Activated T-cell treated with anti-CD3 and anti-CD28 coated beads, Interleukin-2, amount 50 U/mL, for 48 hours (primary cell): ENCODE measurements around the gene NRP1.

ENCODE experiments used
- DNase-seq, 2 experiments: peaks; one replicate each; pipeline ENCODE4 v3.0.0-alpha.2; 2020

Gene NRP1

DNA sequence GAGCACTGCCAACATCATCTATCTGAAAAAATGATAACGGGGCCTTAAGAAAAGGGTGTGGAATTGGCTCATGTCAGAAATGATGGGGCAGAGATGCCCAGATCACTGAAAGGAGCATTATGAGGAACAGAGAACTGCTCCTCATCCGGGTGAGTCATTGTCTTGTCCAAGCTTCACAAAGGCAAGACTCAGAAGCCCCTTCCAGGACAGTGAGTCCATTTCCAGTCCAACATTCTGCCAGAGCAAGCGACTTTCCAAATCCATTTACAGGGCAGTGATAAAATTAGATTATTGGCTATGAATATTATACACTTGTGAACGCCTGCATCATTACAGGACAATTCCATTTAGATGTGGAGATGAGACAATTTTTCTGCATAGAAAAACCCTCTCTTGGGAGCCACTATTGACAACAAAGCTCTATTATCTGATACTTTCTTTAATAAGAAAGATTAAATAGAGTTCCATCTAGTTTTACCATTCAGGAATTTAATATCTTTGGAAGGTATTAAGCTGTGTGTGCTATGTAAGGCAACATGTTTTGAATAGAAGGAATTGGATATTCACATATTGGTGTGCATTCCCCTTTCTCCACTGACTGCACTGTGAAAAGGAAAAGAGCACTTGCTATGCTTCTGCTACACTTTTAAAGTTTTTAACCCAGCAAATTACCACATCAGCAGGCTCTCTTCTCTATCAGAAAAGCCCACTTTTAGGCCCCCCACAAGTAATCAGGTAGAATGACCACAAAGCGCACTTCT is 159.6 kb downstream of the NRP1 start:
- DNase-seq: no peak

DNA sequence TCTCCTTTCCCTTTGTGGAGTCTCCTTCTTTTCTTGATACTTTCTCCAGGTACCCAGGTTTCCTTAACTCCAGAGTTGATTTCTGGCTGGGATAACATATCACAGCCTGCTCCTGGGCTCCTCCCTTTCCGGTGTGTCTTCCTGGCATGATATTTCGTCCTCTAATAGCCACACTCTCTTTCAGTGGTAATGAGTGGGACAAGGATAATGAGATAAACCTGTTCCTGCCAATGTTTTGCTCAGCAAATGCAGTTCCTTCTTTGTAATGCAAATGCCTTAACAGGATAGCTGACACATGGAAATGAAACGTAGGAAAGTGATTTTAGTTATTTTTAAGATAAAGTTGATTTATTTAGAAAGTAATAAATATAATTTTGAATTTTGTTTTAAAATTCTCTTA is 168.6 kb downstream of the NRP1 start:
- DNase-seq: no peak

DNA sequence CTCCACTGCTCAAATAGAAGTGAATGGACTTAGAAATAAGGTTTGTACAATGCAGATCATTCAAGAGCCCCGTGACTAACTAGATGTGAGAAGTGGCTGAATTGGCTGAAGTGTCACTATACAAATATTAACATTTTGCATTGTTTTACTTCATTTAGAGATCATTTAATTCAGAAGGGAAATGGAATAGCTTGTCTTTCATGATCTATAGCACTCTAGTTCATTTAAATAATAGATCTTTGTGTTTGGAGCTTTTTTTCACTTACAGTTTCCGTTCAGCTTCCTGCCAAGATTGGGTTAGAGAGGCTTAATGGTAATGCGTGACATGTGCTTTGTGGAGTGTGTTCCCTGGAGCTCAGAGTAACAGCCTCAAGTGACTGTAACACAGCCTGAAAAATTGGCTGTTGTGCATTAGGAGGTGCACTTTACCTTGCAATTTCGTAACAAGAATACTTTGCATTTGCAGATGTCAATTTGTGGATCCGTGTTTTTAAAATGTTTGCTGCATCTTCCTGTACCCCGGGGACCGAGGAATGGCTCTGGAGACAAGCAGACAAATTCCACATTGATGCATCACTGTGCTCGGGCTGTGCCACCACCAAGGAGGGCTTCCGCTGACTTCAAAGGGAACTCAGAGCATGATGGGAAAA is 170.3 kb downstream of the NRP1 start:
- DNase-seq: no peak

DNA sequence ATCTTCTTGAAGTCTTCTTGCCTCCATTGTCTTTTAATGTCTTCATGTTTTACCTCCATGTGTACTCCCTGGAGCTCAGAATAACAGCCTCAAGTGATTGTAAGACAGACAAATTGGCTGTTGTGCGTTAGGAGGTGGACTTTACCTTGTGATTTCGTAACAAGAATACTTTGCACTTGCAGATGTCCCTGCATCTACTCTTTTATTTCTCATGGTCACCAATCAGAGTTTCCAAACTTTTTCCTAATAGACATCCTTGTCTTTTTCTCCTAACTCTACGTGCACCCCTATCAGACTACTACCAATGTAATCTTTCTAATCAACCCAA is 172.3 kb downstream of the NRP1 start:
- DNase-seq: no peak

DNA sequence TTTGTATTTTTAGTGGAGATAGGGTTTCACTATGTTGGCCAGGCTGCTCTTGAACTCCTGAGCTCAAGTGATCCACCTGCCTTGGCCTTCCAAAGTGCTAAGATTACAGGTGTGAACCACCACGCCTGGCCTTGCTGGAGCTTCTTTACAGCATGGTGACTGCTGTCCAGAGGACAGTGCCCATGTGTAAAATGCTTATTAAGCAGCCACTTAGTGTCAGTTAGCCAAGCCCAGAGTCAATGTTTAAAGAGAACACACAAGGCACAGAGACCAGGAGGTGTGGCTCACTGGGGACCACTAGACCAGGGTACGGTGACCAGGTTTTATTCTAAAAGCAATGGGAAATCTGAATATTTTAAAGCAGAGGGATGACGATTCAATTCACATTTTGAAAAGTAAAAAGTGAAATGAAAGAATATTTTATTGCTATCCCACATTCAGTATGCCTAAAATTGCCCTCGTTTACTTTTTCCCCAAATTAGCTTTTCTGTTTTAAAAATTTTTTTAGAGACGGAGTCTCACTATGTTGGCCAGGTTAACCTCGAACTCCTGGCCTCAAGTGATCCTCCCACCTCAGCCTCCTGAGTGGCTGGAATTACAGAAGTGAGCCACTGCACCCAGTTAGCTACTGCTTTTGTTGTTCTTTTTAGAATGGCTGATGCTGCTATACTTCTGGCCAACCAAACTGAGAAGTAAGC is 172.8 kb downstream of the NRP1 start:
- DNase-seq: no peak

DNA sequence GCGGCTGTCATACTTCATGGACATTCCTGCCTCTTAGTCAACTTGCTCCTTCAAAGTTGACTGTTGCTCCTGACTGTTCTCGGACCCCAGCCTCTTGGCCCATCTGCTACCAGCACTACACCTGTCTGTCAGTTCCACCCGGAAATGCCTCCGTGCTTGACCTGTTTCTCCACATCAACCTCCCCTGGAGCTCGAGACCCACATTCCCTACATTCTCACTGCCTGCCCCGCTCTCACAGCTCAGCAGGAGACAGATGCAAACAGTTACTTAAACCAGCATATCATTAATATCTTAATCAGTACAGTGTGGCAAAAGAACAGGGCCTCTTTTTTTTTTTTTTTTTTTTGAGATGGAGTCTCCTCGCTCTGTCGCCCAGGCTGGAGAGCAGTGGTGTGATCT is 174.3 kb downstream of the NRP1 start:
- DNase-seq: no peak

DNA sequence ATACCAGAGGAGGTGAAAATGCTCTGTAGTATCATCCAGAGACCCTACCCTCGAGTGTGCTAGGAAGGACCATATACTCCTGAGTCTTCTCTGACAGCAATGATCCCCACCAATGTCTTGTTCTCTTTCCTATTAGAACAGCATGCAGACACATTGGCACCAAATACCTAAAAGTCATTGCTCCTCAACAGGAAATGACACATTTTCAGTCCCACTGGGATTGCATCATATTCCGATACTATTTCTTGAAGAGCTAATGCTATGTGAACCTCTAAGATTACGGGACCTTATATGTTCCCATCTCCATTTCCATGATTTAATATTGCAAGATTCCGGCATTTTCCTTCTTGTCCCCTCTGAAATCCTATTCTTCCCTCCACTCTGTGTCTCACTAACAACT is 177.4 kb downstream of the NRP1 start:
- no peak for DNase-seq

DNA sequence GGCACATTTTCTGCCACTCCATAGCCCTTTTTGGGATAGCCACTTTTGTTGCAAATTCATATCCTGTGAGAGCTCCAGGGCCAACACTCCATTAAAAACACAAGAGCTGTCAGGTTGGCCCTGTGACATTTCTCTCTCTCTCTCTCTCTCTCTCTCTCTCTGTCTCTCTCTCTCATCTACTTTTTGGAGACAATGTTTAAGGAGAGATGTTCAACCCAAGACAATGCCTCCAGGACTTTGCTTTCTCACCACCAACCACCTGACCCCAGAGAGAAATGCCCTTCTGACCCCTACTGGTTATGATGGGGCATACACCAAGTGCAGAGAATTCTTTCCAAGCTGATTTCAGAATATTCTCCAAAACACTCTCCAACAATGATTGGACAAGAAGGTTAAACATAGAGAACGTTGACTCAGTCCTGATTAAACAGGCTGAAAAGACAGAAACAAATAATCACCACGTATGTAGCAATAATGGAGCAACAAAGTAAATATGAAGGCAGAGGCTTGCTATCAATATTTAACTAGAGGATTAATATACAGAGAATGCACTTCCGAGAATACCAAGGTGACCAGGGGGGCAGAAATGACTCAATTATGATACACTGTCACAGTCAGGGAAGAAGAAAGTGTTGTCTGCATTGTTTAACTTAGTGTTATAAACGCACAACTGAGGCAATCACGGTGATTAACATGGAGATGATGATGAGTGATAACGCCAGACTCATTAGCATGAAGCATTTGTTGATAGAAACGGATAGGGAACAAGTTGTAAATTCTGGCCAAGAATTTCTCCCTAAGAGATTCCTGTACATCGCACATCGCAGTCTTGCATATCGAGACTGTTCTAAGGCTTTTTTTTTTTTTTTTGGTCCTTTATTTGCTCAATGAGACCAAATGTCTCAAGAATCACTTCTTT is 178.5 kb downstream of the NRP1 start:
- peak in 1 of 2 experiments; percentile 23 for DNase-seq

DNA sequence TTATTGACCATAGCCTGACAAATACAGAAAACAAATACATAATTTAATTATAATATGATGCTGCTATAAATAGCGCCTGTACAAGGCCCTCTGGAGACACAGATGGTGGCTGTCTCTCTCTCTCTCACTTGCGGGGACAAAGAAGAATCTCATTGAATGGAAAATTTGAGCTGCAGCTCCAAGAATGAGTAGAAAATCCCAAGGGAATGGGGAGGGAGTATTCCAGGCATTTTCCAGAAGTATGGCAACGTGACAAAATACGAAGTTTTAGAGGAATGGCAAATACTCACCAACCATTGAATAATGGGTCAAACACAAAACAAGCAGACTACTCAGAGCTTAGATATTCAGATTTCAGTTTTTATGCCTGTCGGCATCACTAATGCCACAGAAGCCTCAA is 179.9 kb downstream of the NRP1 start:
- no peak for DNase-seq

DNA sequence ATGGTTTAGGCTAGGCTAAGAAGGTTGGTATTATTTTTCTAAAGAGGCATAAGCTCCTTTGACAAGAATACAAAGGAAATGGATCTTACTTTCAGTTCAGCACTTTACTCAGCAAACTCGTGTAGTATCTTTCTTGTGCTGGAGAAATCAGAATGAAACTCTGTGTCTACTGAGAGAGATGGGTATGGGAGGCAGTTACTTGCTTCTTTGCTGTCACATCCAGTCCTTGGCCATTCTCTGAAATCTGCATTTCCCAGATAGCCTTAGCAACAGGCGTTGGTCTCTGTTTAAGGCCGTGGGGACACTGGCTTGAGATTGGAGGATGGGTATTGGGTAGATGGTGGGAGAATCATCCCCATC is 180.5 kb downstream of the NRP1 start:
- no peak for DNase-seq

DNA sequence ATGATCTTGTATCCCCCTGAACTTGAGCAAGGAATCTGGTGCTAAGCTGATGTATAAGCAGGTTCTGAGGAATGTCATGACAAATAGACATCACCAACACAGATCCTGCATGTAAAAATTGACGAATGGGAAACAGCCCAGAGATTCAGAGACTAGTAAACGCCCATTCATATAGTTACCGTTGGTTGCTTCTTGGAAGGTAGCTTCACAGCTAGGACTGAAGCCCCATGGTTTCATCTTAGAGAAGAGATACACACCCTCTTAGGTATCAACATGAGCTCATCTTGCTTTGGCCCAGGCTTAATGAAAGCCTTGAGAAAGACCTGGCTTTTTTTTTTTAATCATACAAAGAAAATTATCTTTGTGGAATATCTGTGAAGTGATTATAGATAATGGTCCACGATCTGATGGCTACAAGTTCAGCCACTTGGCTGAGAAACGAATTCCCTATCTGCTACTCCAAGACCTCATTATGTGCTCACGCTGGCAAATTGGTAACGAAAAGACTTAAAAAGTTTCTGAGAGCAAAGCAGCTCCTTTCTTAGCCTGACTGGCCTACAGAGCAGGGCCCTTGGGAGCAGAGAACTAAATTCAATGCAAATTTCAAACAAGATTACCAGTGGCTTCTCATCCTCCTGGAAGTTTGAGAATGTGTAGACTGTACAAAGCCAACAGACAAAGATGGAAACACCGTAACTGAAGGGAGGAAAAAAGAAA is 181.1 kb downstream of the NRP1 start:
- no peak for DNase-seq

DNA sequence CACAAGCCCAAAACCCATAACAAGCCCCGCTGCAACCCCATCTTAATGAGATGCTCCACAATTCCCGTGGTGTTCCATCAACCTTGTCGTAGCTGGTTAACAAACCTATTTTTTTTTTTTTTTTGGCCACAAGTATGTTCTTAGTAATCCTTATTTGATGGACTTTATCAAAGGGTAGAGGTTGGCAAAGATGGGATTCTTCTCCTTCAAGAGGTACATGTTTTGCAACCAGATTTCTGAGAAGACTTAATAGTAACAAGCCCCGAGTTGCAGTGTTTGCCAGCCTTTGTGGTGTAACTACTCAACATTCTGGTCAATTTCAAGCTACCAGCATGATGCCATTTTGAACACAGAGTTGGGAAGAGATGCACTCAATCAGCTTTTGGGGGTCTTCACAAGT is 181.7 kb downstream of the NRP1 start:
- DNase-seq: no peak

DNA sequence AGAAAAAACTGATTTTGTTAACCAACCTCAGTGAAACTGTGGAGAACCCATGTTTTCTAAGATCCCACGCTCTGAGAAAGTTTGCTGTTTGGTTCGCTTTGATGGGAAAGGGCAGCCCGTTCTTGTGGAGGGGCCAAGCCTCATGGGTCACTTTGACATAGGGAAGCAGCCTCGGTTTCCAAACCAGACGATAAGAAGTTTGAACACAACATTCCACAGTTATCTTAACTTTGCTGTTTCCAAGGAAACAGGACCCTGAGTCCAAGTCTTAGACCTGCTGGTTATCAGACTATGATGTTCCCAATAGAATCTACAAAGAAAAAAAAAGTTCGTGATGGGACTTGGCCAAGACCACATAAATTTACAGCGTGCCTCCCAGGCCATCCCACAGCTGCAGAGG is 182.3 kb downstream of the NRP1 start:
- DNase-seq: no peak

DNA sequence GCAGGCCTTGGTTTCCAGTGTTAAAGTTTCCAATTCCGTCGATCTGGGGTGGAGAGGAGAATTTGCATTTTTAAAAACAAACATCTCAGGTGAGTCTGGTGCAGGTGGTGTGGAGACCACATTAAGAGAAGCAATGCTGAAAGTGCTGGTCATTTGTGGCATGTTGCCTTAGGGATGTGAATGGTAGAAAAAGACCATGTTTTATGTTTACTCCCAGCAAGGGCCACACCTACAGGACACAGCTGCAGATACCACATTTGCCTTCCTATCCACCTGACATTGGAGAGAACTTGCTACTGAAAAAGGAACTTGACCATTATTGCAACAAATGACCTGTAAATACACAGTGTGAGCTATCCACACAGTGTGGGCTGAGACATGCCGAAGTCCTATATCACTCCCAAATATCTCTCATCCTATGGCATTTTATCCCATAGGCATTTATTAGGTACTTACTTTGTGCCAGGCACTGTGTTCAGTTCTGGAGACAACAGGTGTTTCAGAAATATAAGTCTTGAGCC is 183.1 kb downstream of the NRP1 start:
- no peak for DNase-seq

DNA sequence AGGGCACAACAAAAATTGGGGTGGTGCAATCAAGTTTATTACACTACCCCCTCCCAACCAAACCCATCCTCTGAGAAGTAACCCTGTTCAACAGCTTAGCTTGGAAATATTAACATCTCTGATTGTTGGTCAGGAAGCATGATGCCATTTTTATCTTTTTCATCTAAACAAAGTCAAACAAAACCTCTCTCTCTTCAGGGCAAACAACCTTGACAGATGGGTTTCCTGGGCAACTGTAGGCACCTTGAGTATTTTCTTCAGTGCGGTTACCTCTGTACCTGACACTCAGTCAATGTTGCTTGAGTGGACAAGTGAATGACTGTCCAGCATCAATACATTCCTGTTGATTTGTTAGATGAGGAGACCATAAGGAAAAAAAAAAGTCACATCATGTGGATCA is 183.6 kb downstream of the NRP1 start:
- no peak for DNase-seq

DNA sequence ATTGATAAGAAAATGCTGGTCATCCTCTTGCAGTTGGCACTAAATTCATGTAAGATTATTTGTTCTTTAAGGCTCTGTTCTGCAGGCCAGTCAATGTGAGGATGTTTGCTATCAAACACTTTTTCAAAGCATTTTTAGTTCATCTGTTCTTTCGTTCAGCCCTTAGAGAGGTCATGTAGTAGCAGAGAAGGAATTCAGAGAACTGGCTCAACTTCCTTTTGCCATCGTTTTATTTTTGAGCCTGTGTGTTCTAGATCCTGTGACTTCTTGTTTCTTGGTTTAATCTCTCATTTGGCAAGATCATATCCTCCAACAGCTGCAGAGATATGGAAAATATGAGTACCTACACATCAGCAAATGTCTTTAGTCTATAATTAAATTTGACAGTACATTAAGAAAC is 184.3 kb downstream of the NRP1 start:
- no peak for DNase-seq

DNA sequence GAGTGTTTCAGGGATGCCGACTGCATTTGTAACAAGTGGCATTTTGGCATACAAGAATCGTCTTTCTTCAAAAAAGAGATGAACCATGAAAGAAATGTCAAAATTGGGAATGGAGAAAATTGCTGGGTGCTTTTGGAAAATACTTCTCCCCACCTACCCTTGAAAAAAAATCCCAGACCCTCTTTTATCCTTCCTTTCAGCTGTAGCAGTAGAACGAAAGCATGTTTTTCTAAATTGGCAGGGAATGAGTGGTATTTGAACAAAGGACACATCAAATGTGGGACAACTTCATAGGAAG is 187.5 kb downstream of the NRP1 start:
- DNase-seq: no peak

DNA sequence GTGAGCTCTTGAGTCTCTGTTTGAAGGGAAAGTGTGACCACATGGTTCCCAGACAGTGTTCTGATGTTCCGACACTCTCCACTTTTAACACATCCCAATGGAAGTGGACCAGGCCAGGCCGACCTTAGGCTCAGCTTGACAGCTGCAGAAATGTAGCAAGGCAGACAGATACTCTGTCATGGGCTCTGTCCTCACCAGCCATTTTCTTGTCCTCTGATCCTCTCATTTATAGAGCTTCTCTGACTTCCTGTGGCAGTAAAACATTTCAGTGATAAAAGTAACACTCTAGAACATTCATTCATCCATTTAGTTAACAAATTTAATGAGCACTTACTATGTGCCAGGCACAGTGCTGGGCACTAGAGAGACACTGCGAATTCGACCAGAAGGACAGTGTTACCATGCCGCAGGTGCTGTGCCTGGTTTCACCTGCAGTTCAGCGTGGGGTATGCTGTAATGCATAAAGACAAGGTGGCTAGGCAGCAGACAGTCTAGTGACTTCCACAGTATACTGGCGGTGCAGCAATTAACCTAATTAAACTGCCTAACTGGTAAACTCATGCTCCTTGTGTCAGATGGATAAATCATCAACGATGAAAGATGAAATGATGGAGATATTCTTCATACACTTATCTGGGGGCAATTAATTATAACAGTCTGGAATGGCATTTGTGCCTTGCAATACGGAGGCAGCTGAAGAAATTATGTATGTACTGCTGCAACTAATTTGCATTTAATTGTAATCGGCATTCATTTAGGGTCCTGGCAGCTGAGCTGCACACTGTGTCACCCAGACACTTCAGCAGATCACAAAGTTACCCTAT is 188.1 kb downstream of the NRP1 start:
- DNase-seq: no peak

DNA sequence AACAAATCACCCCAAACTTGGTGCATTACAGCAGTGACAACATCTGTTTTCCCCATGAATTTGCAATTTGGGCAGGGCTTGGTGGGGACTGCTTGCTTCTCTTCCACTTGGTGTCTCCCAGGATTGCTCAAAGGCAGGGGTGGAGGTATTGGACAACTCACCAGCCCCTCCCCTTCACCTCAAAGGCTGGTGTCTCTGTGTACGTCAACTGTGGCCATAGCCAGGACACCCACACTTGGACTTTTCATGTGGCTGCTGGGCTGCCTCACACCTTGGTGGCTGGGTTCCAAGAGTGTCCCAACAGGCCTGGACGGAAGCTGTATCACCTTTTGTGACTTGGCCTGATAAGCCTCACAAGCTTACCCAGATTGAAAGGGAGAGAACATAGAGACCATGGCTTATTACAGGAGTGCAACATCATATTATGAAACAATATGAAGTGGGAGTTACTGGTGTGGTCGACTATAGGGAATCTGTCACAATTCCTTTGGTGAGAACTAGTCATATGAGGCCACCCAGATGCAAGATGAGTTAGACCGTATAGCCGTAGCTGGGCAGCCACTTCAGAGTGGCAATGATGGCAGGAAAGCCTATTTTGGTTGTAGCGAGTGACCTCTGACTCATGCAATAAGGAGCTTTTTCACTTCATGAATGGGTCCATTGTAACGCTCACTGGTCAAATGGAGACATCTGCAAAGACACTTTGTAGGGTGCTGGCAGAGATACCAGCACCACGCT is 188.8 kb downstream of the NRP1 start:
- no peak for DNase-seq

DNA sequence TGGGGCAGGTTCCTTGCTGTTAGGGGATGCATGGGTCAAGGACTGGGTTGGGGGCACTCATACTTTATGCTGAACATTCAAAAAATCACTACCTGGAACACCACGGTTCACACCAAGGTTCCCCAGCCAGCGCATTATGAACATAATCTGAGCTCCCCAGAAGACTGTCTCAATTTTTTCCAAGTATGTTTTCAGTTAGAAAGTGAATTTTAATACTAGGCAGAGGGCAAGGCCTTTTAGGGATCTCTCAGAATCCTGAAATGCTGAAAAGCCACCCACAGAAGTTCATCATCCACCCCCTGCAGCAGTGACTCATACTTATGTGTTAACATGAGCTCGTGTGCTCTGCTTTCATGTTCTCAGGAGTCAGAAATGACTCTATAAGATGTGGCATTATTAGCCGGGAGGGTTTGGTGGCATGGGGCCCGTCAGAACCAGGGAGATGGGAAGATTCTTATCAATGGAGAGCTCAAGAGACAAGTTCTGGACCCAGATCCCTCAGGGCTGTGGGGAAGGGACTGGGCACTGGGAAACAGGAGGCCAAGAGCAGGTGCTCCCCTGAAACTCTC is 191.2 kb downstream of the NRP1 start:
- peak; percentile 69 to 71 for DNase-seq

DNA sequence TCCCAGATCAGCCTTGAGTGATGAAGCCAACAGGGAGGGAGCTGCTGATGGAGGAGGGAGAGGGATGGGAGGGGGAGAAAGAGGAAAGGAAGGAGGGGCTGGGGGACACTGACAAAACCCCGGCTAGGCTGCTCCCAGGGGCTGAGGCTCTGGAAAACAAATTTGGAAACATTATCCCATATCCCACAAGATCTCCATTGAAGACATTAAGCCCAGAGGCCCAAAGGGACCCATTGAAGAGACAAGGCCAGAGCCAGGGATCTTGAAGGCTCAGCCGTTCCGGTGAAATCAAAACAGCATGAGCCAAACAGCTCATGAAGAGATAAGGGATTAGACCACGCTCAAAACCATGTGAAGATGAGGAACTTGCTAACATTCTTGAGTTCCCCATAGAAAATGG is 192.2 kb downstream of the NRP1 start:
- DNase-seq: no peak
